Ovary (tissue), 3 donors: Measurements from ENCODE around the gene C1QTNF4.

Experiments
- CTCF ChIP-seq, 3 donors: fragments of 450-650 bp in 2 of 3; fragments of 200-600 bp in 1 of 3; IDR thresholded peaks; one replicate each; pipeline versions ENCODE4 v1.5.1 to v1.8.0; 2016 to 2022; ENCODE audit warnings: antibody characterized with exemption in 3 of 3, mild to moderate bottlenecking in 1 of 3
- EP300 ChIP-seq: sonication (generic); formaldehyde crosslinking; IDR thresholded peaks from one replicate; pipeline ENCODE4 v1.6.1; 2017; ENCODE audit warnings: antibody characterized with exemption
- POLR2A ChIP-seq: fragments of 450-650 bp; IDR thresholded peaks from one replicate; pipeline ENCODE4 v1.6.1; 2017; ENCODE audit warnings: antibody characterized with exemption, mild to moderate bottlenecking, moderate library complexity
- donor health status: DM: no; HTN: no; CAD: no.

- TF ChIP-seq CTCF (IDR thresholded peaks at IDR 0.05) (no peak), POLR2A (no peak), EP300 (no peak)
Measured at GRCh38 chr11:47593492-47593933, 698 bp downstream of the C1QTNF4 start.
